GM10248 (cell line): ENCODE data around the gene RGS12.

Experiments used
- CTCF ChIA-PET: fragments of 300-600 bp; sonication (Branson Sonifier 250); formaldehyde crosslinking; extraction: SDS; loops from one replicate; lab custom pipeline; 2021; ENCODE audit warnings: antibody characterized with exemption; lab: Yijun Ruan, JAX
- POLR2A ChIA-PET: fragments of 350-650 bp; sonication (Branson Sonifier 250); formaldehyde crosslinking; extraction: SDS; loops from one replicate; lab custom pipeline; 2020; ENCODE audit warnings: antibody characterized with exemption; lab: Yijun Ruan, JAX
- DNase-seq: peaks from one replicate; pipeline ENCODE4 v3.0.0; 2012; ENCODE audit errors: extremely low spot score
- TF ChIP-seq, protein P1 (sequence below): IDR thresholded peaks from 2 replicates; pipeline ENCODE4 v1.5.1; 2012; ENCODE audit warnings: mild to moderate bottlenecking, low read depth; ENCODE audit errors: extremely low read depth, missing control alignments, control extremely low read depth

Gene RGS12

GRCh38 chr4:3256230-3257102, 36.4 kb upstream of the RGS12 start:
- no peak for DNase-seq
- CTCF ChIA-PET = interaction anchor here (1.2 to 1.6 kb wide), 3 partner anchors 10 to 224 kb away, joined by 3 to 4 read pairs (median 4); no protein-coding TSS in a partner anchor
- TF ChIP-seq, protein P1, sequence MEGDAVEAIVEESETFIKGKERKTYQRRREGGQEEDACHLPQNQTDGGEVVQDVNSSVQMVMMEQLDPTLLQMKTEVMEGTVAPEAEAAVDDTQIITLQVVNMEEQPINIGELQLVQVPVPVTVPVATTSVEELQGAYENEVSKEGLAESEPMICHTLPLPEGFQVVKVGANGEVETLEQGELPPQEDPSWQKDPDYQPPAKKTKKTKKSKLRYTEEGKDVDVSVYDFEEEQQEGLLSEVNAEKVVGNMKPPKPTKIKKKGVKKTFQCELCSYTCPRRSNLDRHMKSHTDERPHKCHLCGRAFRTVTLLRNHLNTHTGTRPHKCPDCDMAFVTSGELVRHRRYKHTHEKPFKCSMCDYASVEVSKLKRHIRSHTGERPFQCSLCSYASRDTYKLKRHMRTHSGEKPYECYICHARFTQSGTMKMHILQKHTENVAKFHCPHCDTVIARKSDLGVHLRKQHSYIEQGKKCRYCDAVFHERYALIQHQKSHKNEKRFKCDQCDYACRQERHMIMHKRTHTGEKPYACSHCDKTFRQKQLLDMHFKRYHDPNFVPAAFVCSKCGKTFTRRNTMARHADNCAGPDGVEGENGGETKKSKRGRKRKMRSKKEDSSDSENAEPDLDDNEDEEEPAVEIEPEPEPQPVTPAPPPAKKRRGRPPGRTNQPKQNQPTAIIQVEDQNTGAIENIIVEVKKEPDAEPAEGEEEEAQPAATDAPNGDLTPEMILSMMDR = no peak
- POLR2A ChIA-PET = no interaction called here

- ChIA-PET POLR2A (no interaction called here), CTCF (interaction anchor here (0.9 to 1.6 kb wide), 4 partner anchors 11 to 224 kb away, joined by 3 to 4 read pairs (median 4); no protein-coding TSS in a partner anchor)
- TF ChIP-seq, protein P1 = no peak
- no peak for DNase-seq
These were observed 35.7 kb upstream of the RGS12 start for GRCh38 chr4:3257103-3257555.

GRCh38 chr4:3257556-3258482, 35.0 kb upstream of the RGS12 start:
- DNase-seq = no peak
- CTCF ChIA-PET = interaction anchor here (0.9 to 1.6 kb wide), 4 partner anchors 11 to 223 kb away, joined by 3 to 4 read pairs (median 3); no protein-coding TSS in a partner anchor
- POLR2A ChIA-PET = interaction anchor here (1.2 kb wide), 1 partner anchor 9 kb away, joined by 3 read pairs; the partner anchor contains the start of gene MSANTD1
- TF ChIP-seq, protein P1 = no peak

GRCh38 chr4:3261411-3262207, 31.2 kb upstream of the RGS12 start:
- POLR2A ChIA-PET = no interaction called here
- no peak for DNase-seq
- TF ChIP-seq, protein P1 = no peak
- CTCF ChIA-PET = no interaction called here

DNA sequence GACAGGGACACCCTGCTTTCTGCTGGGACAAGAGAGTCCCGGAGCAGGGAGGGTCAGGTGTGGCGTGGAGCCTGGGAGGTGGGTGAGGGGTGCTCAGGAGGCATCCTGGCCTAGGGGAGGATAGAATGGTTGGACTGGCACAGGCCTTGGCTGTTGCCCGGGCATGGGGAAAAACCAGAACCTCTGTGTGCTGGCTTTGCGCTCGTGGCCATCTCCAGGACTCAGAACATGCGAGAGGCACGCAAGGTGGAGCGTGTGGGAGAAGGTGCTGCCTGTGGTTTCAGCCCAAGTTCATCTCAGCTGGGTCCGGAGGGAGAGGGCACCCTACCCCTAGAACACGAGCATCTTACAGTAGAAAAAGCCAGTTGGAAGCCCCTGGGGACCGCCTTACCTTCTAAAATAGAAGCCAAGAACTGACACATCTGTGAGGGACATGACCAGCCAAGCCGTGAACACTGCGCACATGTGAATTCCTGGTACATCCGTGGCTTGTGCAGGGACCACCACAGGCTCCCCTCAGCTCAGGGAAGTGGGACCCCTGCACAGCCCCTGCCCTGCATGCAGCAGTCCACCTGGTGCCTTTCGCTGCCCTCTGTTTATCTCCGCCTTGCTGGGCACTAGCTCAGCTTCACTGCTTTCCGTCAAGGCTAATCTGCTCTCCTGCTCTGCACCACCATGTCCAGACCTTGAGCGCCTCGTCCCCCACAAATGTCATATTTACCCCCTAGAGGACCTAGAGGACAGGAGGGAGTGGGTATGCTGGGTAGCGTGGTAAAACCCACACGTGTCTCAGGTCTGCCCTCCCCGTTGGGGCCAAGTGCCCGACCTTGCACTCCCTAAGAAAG, 30.4 kb upstream of the RGS12 start:
- ChIA-PET CTCF (no interaction called here), POLR2A (no interaction called here)
- DNase-seq = no peak
- TF ChIP-seq, protein P1 = no peak
